ENCODE results near the gene PIGA. TPM values are rescaled to one million over a fixed set of nuclear protein-coding genes. Genes with fewer than 3 reads are reported as not detected.
"Not testable (repeated sequence)": the region's sequence is repeated elsewhere in the genome, so short reads cannot be mapped to it uniquely, and the experiment has no call there.

Gene PIGA
- total RNA-seq, 1 donor from 2014 or later, result 17.2 TPM

GRCh38 chrX:15320297-15320696 is 15.0 kb downstream of the PIGA start:
- peaks cover 13% of the 10 kb centered on the region for H3K36me3 Mint-ChIP-seq

DNA sequence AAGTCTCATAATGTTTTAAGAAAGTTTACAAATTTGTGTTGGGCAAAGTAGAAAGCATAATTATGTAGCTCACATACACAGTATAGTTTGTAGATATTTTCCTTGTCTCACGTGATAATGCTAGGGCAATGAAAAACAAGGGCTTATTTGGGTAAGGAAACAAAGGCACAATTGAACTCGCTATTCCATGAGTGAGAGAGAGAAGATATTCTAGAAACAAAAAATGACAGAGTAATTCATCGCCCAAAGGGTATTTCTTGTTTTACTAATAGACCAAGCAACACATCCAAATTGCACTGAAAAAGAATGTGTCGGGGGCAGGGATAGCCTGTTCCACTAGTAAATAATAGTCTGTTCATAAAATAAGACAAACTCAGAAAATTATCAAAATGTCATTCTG is 16.2 kb downstream of the PIGA start:
- Mint-ChIP-seq H3K9me3 (no peaks in the 10 kb centered on the region), H3K36me3 (peaks cover 12% of the 10 kb centered on the region), H3K27ac (no peak overlapping the region), H3K4me3 (no peak overlapping the region), H3K4me1 (ENCODE audit: unreplicated experiment) (no peaks in the 10 kb centered on the region), H3K27me3 (no peaks in the 10 kb centered on the region)
- no peak for TF ChIP-seq CTCF (conservative IDR thresholded peaks at IDR 0.05)
- no peak for DNase-seq (ENCODE audit: extremely low spot score, unreplicated experiment)

More at GRCh38 chrX:15320297-15320696, 15.0 kb downstream of the PIGA start:
- Mint-ChIP-seq H3K27me3 (no peaks in the 10 kb centered on the region), H3K27ac (no peak overlapping the region), H3K4me1 (ENCODE audit: unreplicated experiment) (no peaks in the 10 kb centered on the region), H3K4me3 (no peak overlapping the region), H3K9me3 (no peaks in the 10 kb centered on the region)
- no peak for DNase-seq (ENCODE audit: extremely low spot score, unreplicated experiment)
- TF ChIP-seq CTCF (conservative IDR thresholded peaks at IDR 0.05), result no peak

DNA sequence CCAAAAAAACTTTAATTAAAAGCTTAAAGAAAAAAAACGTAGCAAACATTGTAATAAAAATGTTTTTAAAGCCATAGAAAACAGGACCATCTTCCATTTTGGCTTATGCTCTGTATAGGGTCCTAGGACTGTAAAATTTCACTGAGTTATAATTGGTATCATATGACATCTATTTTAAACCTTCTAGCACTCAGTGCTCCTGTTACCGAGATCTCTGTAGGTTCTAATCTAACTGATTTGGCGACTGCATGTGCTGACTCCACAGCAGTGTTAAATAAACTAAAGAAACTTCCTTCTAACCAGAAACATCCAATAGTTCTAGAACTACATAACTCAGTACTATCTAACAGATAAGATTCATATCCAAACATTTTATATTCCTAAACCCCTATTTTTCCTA is 19.8 kb downstream of the PIGA start, which contains the start of gene ASB11:
Gene ASB11 (minus strand): TSS at position 132 of the 400 bp plus-strand sequence. CDS start 35 bp downstream, at position 97.
- Mint-ChIP-seq H3K27ac (no peak within 1 kb of the TSS), H3K36me3 (no peaks in the 10 kb centered on the region), H3K4me1 (ENCODE audit: unreplicated experiment) (no peaks in the 10 kb centered on the region), H3K4me3 (no peak within 1 kb of the TSS), H3K27me3 (no peaks in the 10 kb centered on the region), H3K9me3 (no peaks in the 10 kb centered on the region)
- DNase-seq (ENCODE audit: extremely low spot score, unreplicated experiment), result no peak
- TF ChIP-seq CTCF (conservative IDR thresholded peaks at IDR 0.05), result no peak

DNA sequence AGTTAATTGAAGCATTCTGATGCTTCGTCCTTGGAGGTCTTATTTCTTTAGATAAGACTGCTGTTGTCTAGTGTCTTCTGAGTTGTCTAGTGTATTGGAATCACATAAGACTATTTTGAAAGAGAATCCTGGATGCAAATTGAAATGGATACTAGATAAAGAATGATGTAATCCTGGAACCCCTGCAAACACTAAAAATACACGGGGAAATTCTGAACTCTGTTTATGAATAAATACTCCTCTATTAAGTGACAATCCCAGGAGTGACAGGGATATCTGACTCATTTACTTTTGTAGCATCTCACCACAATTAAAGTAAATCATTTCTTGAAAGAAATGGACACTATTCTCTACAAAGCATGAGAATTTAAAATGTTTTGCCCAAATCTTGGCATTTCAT is 20.9 kb downstream of the PIGA start:
- no peak for TF ChIP-seq CTCF (conservative IDR thresholded peaks at IDR 0.05)
- no peaks in the 10 kb centered on the region for H3K36me3 Mint-ChIP-seq
- H3K27me3 Mint-ChIP-seq, result no peaks in the 10 kb centered on the region
- H3K4me1 Mint-ChIP-seq (ENCODE audit: unreplicated experiment), result no peaks in the 10 kb centered on the region
- no peak for DNase-seq (ENCODE audit: extremely low spot score, unreplicated experiment)
- no peak overlapping the region for H3K27ac Mint-ChIP-seq
- no peaks in the 10 kb centered on the region for H3K9me3 Mint-ChIP-seq
- H3K4me3 Mint-ChIP-seq, result no peak overlapping the region

DNA sequence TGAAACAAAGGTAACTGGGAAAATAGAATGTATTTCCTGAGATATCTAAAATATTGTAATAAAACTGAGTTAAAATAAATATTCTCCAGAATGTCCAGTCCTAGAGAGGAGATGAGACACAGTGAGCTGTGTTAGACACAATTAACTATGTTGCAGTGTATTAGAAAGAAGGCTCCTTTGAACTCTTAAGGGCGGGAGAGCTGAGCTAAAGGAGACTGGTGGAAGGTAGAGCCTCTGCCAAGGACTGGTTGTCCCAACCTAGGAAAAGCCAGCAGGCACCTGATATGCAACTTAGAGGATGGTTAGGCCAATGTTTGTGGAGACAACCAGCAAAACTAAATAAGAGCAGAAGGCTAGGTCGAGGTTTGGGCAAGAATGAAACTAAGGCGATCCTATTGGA is 24.2 kb downstream of the PIGA start:
- no peak overlapping the region for H3K27ac Mint-ChIP-seq
- no peaks in the 10 kb centered on the region for H3K4me1 Mint-ChIP-seq (ENCODE audit: unreplicated experiment)
- no peaks in the 10 kb centered on the region for H3K27me3 Mint-ChIP-seq
- TF ChIP-seq CTCF (conservative IDR thresholded peaks at IDR 0.05), result no peak
- H3K4me3 Mint-ChIP-seq, result no peak overlapping the region
- H3K36me3 Mint-ChIP-seq, result no peaks in the 10 kb centered on the region
- DNase-seq (ENCODE audit: extremely low spot score, unreplicated experiment), result no peak
- no peaks in the 10 kb centered on the region for H3K9me3 Mint-ChIP-seq

DNA sequence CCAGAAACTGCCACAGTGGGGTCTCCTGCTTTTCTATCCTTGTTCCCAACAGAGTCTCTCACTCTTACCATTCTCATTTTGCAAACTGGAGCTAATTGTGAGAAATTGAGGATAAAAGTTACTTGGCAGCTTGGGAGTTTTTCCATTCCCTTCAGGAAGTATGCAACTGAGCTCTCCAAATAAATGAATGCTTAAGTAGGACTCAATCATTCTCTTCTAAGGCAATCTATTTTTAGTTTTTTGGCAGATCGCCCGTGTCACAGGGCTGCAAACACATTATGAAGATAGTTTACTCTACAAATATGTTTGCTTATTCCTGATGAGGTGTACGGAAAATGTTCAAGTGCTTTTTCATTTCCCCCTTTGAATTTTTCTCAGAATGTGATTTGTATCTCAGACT is 25.2 kb downstream of the PIGA start:
- Mint-ChIP-seq H3K27me3 (no peaks in the 10 kb centered on the region), H3K36me3 (no peaks in the 10 kb centered on the region), H3K27ac (no peak overlapping the region), H3K9me3 (no peaks in the 10 kb centered on the region), H3K4me1 (ENCODE audit: unreplicated experiment) (no peaks in the 10 kb centered on the region), H3K4me3 (no peak overlapping the region)
- TF ChIP-seq CTCF (conservative IDR thresholded peaks at IDR 0.05), result no peak
- no peak for DNase-seq (ENCODE audit: extremely low spot score, unreplicated experiment)

DNA sequence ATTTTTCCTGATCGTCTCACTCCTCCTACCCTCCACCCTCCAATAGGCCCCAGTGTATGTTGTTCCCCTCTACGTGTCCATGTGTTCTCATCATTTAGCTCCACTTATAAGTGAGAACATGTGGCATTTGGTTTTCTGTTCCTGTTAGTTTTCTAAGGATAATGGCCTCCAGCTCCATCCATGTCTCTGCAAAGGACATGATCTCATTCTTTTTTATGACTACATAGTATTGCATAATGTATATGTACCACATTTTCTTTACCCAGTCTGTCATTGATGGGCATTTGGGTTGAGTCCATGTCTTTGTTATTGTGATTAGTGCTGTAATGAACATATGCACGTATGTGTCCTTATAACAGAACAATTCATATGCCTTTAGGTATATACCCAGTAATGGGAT is 29.4 kb downstream of the PIGA start:
- not testable (repeated sequence) for H3K9me3 Mint-ChIP-seq, H3K36me3 Mint-ChIP-seq

More for the DNA sequence above, 29.4 kb downstream of the PIGA start:
- not testable (repeated sequence) for DNase-seq (ENCODE audit: extremely low spot score, unreplicated experiment); H3K27ac Mint-ChIP-seq; H3K4me3 Mint-ChIP-seq; H3K27me3 Mint-ChIP-seq; H3K4me1 Mint-ChIP-seq (ENCODE audit: unreplicated experiment)

All from type B pancreatic cell (in vitro differentiated cells).